ENCODE results near the gene SIGLEC11.
"Not testable (repeated sequence)": the region's sequence is repeated elsewhere in the genome, so short reads cannot be mapped to it uniquely, and the experiment has no call there.

The SIGLEC11 gene

GRCh38 chr19:49981603-49982593 is 20.9 kb upstream of the SIGLEC11 start:
- Histone ChIP-seq H3K4me3 (ENCODE audit: low read length in 2 of 2) (no peak overlapping the region), H3K36me3 (ENCODE audit: control insufficient read depth in 2 of 2, insufficient read depth in 2 of 2, low read length in 2 of 2) (peaks cover 46 to 49% of the 10 kb centered on the region in 2 donors), H3K9me3 (ENCODE audit: control insufficient read depth in 2 of 2, low read length in 2 of 2) (no peaks in the 10 kb centered on the region), H3K27me3 (ENCODE audit: control insufficient read depth in 1 of 2, insufficient read depth in 2 of 2, low read length in 2 of 2) (no peaks in the 10 kb centered on the region), H3K4me1 (ENCODE audit: control insufficient read depth, insufficient read depth, low read length) (no peaks in the 10 kb centered on the region), H3K27ac (ENCODE audit: low read length) (no peak overlapping the region), H3K9ac (ENCODE audit: low read length in 2 of 2) (no peak overlapping the region)

DNA sequence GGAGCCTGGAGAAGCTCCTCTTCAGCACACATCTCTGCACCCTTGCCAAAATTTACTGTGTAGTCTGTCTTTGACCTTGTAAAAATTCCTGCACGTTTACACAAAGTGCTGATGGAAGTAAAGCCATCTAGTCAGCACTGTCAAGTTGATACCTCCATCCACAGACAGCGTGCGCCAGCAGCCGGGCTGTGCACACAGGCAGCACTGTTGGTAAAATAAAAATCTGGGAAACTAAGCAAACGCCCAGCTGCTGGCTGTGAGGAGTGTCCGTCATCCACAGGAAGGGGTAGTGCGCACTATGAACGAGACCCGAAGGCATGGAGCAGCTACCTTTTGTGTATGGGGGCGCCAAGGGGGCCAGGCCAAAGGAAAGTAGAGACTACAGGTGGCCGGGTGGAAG is 17.4 kb upstream of the SIGLEC11 start:
- Histone ChIP-seq H3K4me1 (ENCODE audit: control insufficient read depth, insufficient read depth, low read length) (no peaks in the 10 kb centered on the region), H3K9ac (ENCODE audit: low read length in 2 of 2) (no peak overlapping the region), H3K27ac (ENCODE audit: low read length) (no peak overlapping the region), H3K27me3 (ENCODE audit: control insufficient read depth in 1 of 2, insufficient read depth in 2 of 2, low read length in 2 of 2) (no peaks in the 10 kb centered on the region), H3K4me3 (ENCODE audit: low read length in 2 of 2) (no peak overlapping the region), H3K36me3 (ENCODE audit: control insufficient read depth in 2 of 2, insufficient read depth in 2 of 2, low read length in 2 of 2) (peaks cover 25 to 30% of the 10 kb centered on the region in 2 donors), H3K9me3 (ENCODE audit: control insufficient read depth in 2 of 2, low read length in 2 of 2) (no peaks in the 10 kb centered on the region)

GRCh38 chr19:49977881-49978280 is 16.9 kb upstream of the SIGLEC11 start:
- Histone ChIP-seq H3K9ac (ENCODE audit: low read length in 2 of 2) (no peak overlapping the region), H3K9me3 (ENCODE audit: control insufficient read depth in 2 of 2, low read length in 2 of 2) (no peaks in the 10 kb centered on the region), H3K27me3 (ENCODE audit: control insufficient read depth in 1 of 2, insufficient read depth in 2 of 2, low read length in 2 of 2) (no peaks in the 10 kb centered on the region), H3K4me1 (ENCODE audit: control insufficient read depth, insufficient read depth, low read length) (no peaks in the 10 kb centered on the region), H3K36me3 (ENCODE audit: control insufficient read depth in 2 of 2, insufficient read depth in 2 of 2, low read length in 2 of 2) (peaks cover 25 to 30% of the 10 kb centered on the region in 2 donors), H3K27ac (ENCODE audit: low read length) (no peak overlapping the region), H3K4me3 (ENCODE audit: low read length in 2 of 2) (no peak overlapping the region)

GRCh38 chr19:49977076-49977475 is 16.1 kb upstream of the SIGLEC11 start:
- H3K4me3 ChIP-seq (ENCODE audit: low read length in 2 of 2): no peak overlapping the region
- no peaks in the 10 kb centered on the region for H3K27me3 ChIP-seq (ENCODE audit: control insufficient read depth in 1 of 2, insufficient read depth in 2 of 2, low read length in 2 of 2)
- H3K9ac ChIP-seq (ENCODE audit: low read length in 2 of 2): no peak overlapping the region
- no peak overlapping the region for H3K27ac ChIP-seq (ENCODE audit: low read length)
- H3K9me3 ChIP-seq (ENCODE audit: control insufficient read depth in 2 of 2, low read length in 2 of 2): no peaks in the 10 kb centered on the region
- H3K4me1 ChIP-seq (ENCODE audit: control insufficient read depth, insufficient read depth, low read length): no peaks in the 10 kb centered on the region
- peaks cover 21 to 30% of the 10 kb centered on the region in 2 donors for H3K36me3 ChIP-seq (ENCODE audit: control insufficient read depth in 2 of 2, insufficient read depth in 2 of 2, low read length in 2 of 2)

GRCh38 chr19:49976496-49976895 is 15.5 kb upstream of the SIGLEC11 start:
- Histone ChIP-seq H3K9me3 (ENCODE audit: control insufficient read depth in 2 of 2, low read length in 2 of 2) (no peaks in the 10 kb centered on the region), H3K4me3 (ENCODE audit: low read length in 2 of 2) (no peak overlapping the region), H3K9ac (ENCODE audit: low read length in 2 of 2) (no peak overlapping the region), H3K36me3 (ENCODE audit: control insufficient read depth in 2 of 2, insufficient read depth in 2 of 2, low read length in 2 of 2) (peaks cover 16 to 26% of the 10 kb centered on the region in 2 donors), H3K4me1 (ENCODE audit: control insufficient read depth, insufficient read depth, low read length) (no peaks in the 10 kb centered on the region), H3K27me3 (ENCODE audit: control insufficient read depth in 1 of 2, insufficient read depth in 2 of 2, low read length in 2 of 2) (no peaks in the 10 kb centered on the region), H3K27ac (ENCODE audit: low read length) (no peak overlapping the region)

GRCh38 chr19:49975051-49975450 is 14.1 kb upstream of the SIGLEC11 start:
- H3K9me3 ChIP-seq (ENCODE audit: control insufficient read depth in 2 of 2, low read length in 2 of 2): no peaks in the 10 kb centered on the region
- H3K9ac ChIP-seq (ENCODE audit: low read length in 2 of 2): no peak overlapping the region
- peaks cover 14 to 24% of the 10 kb centered on the region in 2 donors for H3K36me3 ChIP-seq (ENCODE audit: control insufficient read depth in 2 of 2, insufficient read depth in 2 of 2, low read length in 2 of 2)
- H3K27ac ChIP-seq (ENCODE audit: low read length): no peak overlapping the region
- no peak overlapping the region for H3K4me3 ChIP-seq (ENCODE audit: low read length in 2 of 2)
- no peaks in the 10 kb centered on the region for H3K27me3 ChIP-seq (ENCODE audit: control insufficient read depth in 1 of 2, insufficient read depth in 2 of 2, low read length in 2 of 2)
- no peaks in the 10 kb centered on the region for H3K4me1 ChIP-seq (ENCODE audit: control insufficient read depth, insufficient read depth, low read length)

DNA sequence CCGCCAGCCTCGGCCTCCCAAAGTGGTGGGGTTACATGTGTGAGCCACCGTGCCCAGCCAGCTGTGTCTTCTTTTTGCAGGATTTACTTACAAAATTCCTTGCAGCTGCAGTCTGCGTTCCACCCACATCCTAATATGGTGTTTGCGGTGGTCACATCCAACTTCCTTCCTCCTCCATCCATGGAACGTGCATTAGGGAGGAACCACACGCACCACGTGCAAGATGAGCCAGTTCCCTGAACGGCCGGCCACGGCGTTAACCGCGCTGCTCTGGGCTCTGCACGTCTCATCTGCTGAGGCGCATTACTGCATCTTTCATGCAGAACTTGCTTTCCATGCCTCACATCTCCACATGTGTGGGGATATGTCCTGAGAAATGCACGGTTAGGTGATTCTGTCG is 13.0 kb upstream of the SIGLEC11 start:
- Histone ChIP-seq H3K36me3 (ENCODE audit: control insufficient read depth in 2 of 2, insufficient read depth in 2 of 2, low read length in 2 of 2) (peaks cover 11 to 22% of the 10 kb centered on the region in 2 donors), H3K4me1 (ENCODE audit: control insufficient read depth, insufficient read depth, low read length) (no peaks in the 10 kb centered on the region), H3K9ac (ENCODE audit: low read length in 2 of 2) (no peak overlapping the region), H3K4me3 (ENCODE audit: low read length in 2 of 2) (no peak overlapping the region), H3K27me3 (ENCODE audit: control insufficient read depth in 1 of 2, insufficient read depth in 2 of 2, low read length in 2 of 2) (peaks cover 2% of the 10 kb centered on the region in 2 donors), H3K9me3 (ENCODE audit: control insufficient read depth in 2 of 2, low read length in 2 of 2) (no peaks in the 10 kb centered on the region), H3K27ac (ENCODE audit: low read length) (no peak overlapping the region)

DNA sequence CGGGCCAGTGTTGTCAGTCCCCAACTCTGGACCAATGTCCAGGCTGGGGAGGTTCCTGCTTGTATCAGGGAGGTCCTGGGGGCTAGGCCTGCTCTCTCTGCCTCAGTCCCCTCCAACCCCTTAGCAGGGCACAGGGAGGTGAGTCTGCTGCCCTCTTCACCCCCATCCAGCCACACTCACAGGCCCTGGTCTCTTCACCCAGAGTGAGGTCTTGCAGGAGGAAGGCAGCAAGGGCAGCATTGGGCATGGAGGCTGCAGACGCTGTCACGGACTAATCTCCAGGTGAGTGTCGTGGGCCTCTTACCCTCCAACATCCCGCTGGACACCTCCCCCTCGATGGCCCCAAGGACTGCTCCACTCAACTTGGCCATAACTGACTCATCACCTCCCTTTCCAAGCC is 11.9 kb upstream of the SIGLEC11 start:
- Histone ChIP-seq H3K4me3 (ENCODE audit: low read length in 2 of 2) (no peak overlapping the region), H3K9ac (ENCODE audit: low read length in 2 of 2) (no peak overlapping the region), H3K9me3 (ENCODE audit: control insufficient read depth in 2 of 2, low read length in 2 of 2) (no peaks in the 10 kb centered on the region), H3K27me3 (ENCODE audit: control insufficient read depth in 1 of 2, insufficient read depth in 2 of 2, low read length in 2 of 2) (peaks cover 7 to 10% of the 10 kb centered on the region in 2 donors), H3K4me1 (ENCODE audit: control insufficient read depth, insufficient read depth, low read length) (no peaks in the 10 kb centered on the region), H3K36me3 (ENCODE audit: control insufficient read depth in 2 of 2, insufficient read depth in 2 of 2, low read length in 2 of 2) (peaks cover 7 to 12% of the 10 kb centered on the region in 2 donors), H3K27ac (ENCODE audit: low read length) (no peak overlapping the region)

- Histone ChIP-seq H3K4me1 (ENCODE audit: control insufficient read depth, insufficient read depth, low read length) (no peaks in the 10 kb centered on the region), H3K4me3 (ENCODE audit: low read length in 2 of 2) (no peak overlapping the region), H3K9ac (ENCODE audit: low read length in 2 of 2) (no peak overlapping the region), H3K27ac (ENCODE audit: low read length) (no peak overlapping the region), H3K27me3 (ENCODE audit: control insufficient read depth in 1 of 2, insufficient read depth in 2 of 2, low read length in 2 of 2) (peaks cover 7 to 10% of the 10 kb centered on the region in 2 donors), H3K9me3 (ENCODE audit: control insufficient read depth in 2 of 2, low read length in 2 of 2) (no peaks in the 10 kb centered on the region), H3K36me3 (ENCODE audit: control insufficient read depth in 2 of 2, insufficient read depth in 2 of 2, low read length in 2 of 2) (peaks cover 5 to 6% of the 10 kb centered on the region in 2 donors)
Observed at GRCh38 chr19:49971991-49972411, 11.0 kb upstream of the SIGLEC11 start.

GRCh38 chr19:49969355-49969754 is 8.4 kb upstream of the SIGLEC11 start:
- H3K27ac ChIP-seq (ENCODE audit: low read length): not testable (repeated sequence)

More at GRCh38 chr19:49969355-49969754, 8.4 kb upstream of the SIGLEC11 start:
- not testable (repeated sequence) for H3K36me3 ChIP-seq (ENCODE audit: control insufficient read depth in 2 of 2, insufficient read depth in 2 of 2, low read length in 2 of 2); H3K9ac ChIP-seq (ENCODE audit: low read length in 2 of 2); H3K4me1 ChIP-seq (ENCODE audit: control insufficient read depth, insufficient read depth, low read length); H3K9me3 ChIP-seq (ENCODE audit: control insufficient read depth in 2 of 2, low read length in 2 of 2); H3K4me3 ChIP-seq (ENCODE audit: low read length in 2 of 2)
- peaks cover 9 to 10% of the 10 kb centered on the region in 2 donors for H3K27me3 ChIP-seq (ENCODE audit: control insufficient read depth in 1 of 2, insufficient read depth in 2 of 2, low read length in 2 of 2)
